Measurements from ENCODE around the gene OR2A5.

GRCh38 chr7:144032985-144033709 is 15.6 kb upstream of the OR2A5 start:
- TF ChIP-seq CTCF (IDR thresholded peaks at IDR 0.05) (no peak), POLR2A (IDR thresholded peaks at IDR 0.05) (no peak)
